NCI-H146 treated with DMSO at 0.1 percent for 48 hours (cell line): ENCODE measurements around the gene GTF2F2.

Source experiments
- DNase-seq: peaks from one replicate; lab custom pipeline; 2025; ENCODE audit not compliant: unreplicated experiment; lab: John Stamatoyannopoulos, UW

The GTF2F2 gene

GRCh38 chr13:45119991-45120864, at the start of gene GTF2F2:
TSS of gene GTF2F2 (plus strand) at chr13:45120510. CDS start at chr13:45120656, 146 bp downstream.
- peak; percentile 84 for DNase-seq

GRCh38 chr13:45073809-45074208, 46.5 kb upstream of the GTF2F2 start:
- DNase-seq, result no peak

- DNase-seq, result no peak
Measured at GRCh38 chr13:45074721-45075120, 45.6 kb upstream of the GTF2F2 start.

GRCh38 chr13:45078003-45078402, 42.3 kb upstream of the GTF2F2 start:
- DNase-seq, result no peak

GRCh38 chr13:45082964-45083363, 37.3 kb upstream of the GTF2F2 start:
- DNase-seq, result no peak

- DNase-seq, result no peak
Measured at GRCh38 chr13:45084515-45084914, 35.8 kb upstream of the GTF2F2 start.

- no peak for DNase-seq
Measured at GRCh38 chr13:45086484-45086883, 33.8 kb upstream of the GTF2F2 start.

GRCh38 chr13:45092663-45093062, 27.6 kb upstream of the GTF2F2 start:
- DNase-seq, result no peak

- no peak for DNase-seq
Measured at GRCh38 chr13:45100573-45101262, 19.6 kb upstream of the GTF2F2 start.

GRCh38 chr13:45101327-45102018, 18.8 kb upstream of the GTF2F2 start:
- no peak for DNase-seq

- no peak for DNase-seq
Measured at GRCh38 chr13:45102136-45102507, 18.2 kb upstream of the GTF2F2 start.

- no peak for DNase-seq
Measured at GRCh38 chr13:45103449-45103848, 16.9 kb upstream of the GTF2F2 start.

GRCh38 chr13:45104261-45104660, 16.0 kb upstream of the GTF2F2 start:
- no peak for DNase-seq

GRCh38 chr13:45105895-45106294, 14.4 kb upstream of the GTF2F2 start:
- DNase-seq, result no peak

- DNase-seq, result no peak
Measured at GRCh38 chr13:45107539-45107938, 12.8 kb upstream of the GTF2F2 start.

- DNase-seq, result no peak
Measured at GRCh38 chr13:45108716-45109101, 11.6 kb upstream of the GTF2F2 start.

GRCh38 chr13:45109102-45109720, 11.1 kb upstream of the GTF2F2 start:
- no peak for DNase-seq

- no peak for DNase-seq
Measured at GRCh38 chr13:45113233-45114224, 6.8 kb upstream of the GTF2F2 start.

GRCh38 chr13:45119469-45119990, 780 bp upstream of the GTF2F2 start:
- DNase-seq, result peak; percentile 25
